ENCODE results near the gene CENPV. TPM values are rescaled to one million over a fixed set of nuclear protein-coding genes. Genes with fewer than 3 reads are reported as not detected.
"Not testable (repeated sequence)": the region's sequence is repeated elsewhere in the genome, so short reads cannot be mapped to it uniquely, and the experiment has no call there.

Gene CENPV
- total RNA-seq: 100 to 1,000 TPM in 1 of 4 donors, 10 to 100 TPM in 3; 27.0 to 156 (median 57.1) TPM

DNA sequence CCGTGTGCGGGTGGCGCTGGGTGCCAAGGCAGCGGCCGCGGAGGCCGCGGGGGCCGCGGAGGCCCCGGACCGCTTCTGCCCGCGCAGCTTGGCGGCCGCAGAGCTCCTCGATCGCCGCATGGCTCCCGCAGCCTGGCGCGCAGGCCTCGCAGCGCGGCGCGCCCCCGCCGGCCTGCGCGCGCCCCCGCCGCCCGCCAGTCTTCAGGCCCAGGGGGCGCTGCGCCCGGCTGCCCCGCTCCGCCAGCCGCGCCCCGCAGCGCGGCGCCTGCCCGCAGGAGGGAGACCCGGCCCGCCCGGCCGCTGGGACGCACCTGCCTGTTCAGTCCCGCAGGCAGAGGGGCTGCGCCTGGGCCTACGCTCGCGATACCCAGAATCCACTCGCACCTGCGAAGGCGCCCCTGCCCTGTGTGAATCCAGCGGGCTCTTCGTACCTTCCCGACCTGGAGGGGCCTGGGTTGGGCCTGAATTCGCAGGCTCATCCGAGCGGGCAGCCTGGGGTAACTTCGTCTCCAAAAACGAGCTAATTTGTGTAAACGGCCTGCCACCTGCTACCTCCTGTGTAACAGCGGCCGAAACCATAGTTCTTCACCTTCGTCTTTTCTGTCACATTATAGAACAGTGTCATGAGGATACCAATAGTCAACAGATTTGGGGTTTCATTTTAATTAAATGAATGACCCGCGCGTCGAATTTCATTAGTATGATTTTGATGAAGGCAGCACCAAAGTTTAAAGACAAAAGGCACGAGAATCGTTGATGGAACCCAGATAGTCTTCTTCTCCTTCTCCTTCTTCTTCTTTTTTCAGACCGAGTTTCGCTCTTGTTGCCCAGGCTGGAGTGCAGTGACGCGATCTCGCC is at the start of gene CENPV:
Gene CENPV, minus strand, starts transcription at position 153 of the 858 bp plus-strand sequence. Its CDS starts 33 bp downstream, at position 120.
- WGBS, 2 donors (ENCODE audit: low coverage in 1 of 2): 34 to 94% methylated on average over 8 to 41 of the region's 83 CpGs
- Histone ChIP-seq H3K27ac (peak within 1 kb of the TSS; percentile 76 to 91 (median 86)), H3K4me1 (peaks cover 0 to 18% (median 14%) of the 10 kb centered on the region in 4 donors), H3K36me3 (no peaks in the 10 kb centered on the region), H3K27me3 (peaks cover 11% of the 10 kb centered on the region), H3K4me3 (peak within 1 kb of the TSS; percentile 59 to 86 (median 74)), H3K9me3 (no peaks in the 10 kb centered on the region)
- intact Hi-C loops (cut with DNase I; ENCODE audit: low total_unique reads): no loop called here
- DNase-seq: peak; percentile 70
- TF ChIP-seq EP300 (IDR thresholded peaks at IDR 0.05; ENCODE audit: low read depth) (no peak), POLR2A (IDR thresholded peaks at IDR 0.05) (peak; percentile 21)
- TF ChIP-seq, protein P1, sequence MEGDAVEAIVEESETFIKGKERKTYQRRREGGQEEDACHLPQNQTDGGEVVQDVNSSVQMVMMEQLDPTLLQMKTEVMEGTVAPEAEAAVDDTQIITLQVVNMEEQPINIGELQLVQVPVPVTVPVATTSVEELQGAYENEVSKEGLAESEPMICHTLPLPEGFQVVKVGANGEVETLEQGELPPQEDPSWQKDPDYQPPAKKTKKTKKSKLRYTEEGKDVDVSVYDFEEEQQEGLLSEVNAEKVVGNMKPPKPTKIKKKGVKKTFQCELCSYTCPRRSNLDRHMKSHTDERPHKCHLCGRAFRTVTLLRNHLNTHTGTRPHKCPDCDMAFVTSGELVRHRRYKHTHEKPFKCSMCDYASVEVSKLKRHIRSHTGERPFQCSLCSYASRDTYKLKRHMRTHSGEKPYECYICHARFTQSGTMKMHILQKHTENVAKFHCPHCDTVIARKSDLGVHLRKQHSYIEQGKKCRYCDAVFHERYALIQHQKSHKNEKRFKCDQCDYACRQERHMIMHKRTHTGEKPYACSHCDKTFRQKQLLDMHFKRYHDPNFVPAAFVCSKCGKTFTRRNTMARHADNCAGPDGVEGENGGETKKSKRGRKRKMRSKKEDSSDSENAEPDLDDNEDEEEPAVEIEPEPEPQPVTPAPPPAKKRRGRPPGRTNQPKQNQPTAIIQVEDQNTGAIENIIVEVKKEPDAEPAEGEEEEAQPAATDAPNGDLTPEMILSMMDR (IDR thresholded peaks at IDR 0.05): peak in 2 of 5 experiments; percentile 13 to 22
- in situ Hi-C loops (cut with MboI; ENCODE audit: low pct_ligation_motif_present in 1 of 4, low pct_unique_long_range_greater_than_20kb in 1 of 4, low sequenced_read_pairs in 3 of 4): loop anchor here in 2 of 4 donors (25.0 kb wide), 1 partner anchor 159 kb away; no protein-coding TSS in a partner anchor

DNA sequence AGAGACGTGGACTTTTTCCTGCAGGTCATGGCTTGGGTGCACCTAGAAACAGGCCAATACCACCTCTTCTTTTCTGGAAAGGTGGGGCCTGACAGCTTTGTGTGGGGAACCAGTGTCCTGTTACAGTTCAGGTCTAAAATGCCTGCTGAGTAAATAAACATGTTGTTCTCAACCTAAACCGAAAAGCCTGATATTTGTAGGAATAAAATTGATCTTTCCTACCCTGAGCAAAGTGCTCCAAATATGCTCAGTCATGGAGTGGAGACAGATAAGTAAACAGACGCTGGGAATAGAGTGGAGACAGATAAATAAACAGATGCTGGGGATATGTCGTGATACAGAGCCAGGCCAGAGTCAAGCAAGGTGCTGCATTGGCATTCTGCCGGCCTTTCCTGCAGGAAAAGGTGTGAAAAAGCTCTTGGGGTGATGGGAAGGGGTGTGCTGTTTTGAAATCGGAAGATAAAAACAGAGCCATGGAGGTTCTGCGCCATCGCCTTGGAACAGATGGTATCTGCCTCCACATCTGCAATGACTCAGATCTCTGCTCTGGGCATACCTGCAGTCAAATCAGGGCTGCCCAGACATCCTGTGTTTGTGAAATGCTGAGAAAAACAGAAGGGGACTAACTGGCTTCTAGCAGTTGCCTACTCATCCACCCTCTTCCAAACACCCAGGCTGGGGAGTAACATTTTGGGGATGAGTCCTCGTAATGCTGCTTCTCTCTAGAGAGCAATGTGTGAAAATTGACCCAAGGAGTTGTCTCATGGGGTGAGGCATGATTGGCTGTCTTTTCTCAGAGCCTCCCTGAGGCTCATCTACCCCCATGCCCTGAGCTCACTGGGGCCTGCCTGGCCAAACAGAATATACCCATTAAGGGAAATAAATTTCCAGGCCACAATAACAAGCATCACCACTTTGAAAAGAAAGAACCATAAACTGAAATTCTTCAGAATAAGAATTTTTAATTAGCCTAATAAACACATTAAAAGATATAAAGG is 45.3 kb upstream of the CENPV start:
- DNase-seq: no peak
- intact Hi-C loops (cut with DNase I; ENCODE audit: low total_unique reads) (no loop called here), in situ Hi-C loops (cut with MboI; ENCODE audit: low pct_ligation_motif_present in 1 of 4, low pct_unique_long_range_greater_than_20kb in 1 of 4, low sequenced_read_pairs in 3 of 4) (no loop called here)
- Histone ChIP-seq H3K4me3 (no peak overlapping the region), H3K9me3 (no peaks in the 10 kb centered on the region), H3K27ac (no peak overlapping the region), H3K27me3 (no peaks in the 10 kb centered on the region), H3K4me1 (no peaks in the 10 kb centered on the region), H3K36me3 (no peaks in the 10 kb centered on the region)
- WGBS, 2 donors (ENCODE audit: low coverage in 1 of 2): 33 to 51% methylated on average over 7 to 9 of the region's 9 CpGs
- TF ChIP-seq, protein P1 (IDR thresholded peaks at IDR 0.05): no peak
- no peak for TF ChIP-seq POLR2A (IDR thresholded peaks at IDR 0.05)
- no peak for TF ChIP-seq POLR2AphosphoS5 (IDR thresholded peaks at IDR 0.05)
- no peak for TF ChIP-seq EP300 (IDR thresholded peaks at IDR 0.05; ENCODE audit: low read depth)

DNA sequence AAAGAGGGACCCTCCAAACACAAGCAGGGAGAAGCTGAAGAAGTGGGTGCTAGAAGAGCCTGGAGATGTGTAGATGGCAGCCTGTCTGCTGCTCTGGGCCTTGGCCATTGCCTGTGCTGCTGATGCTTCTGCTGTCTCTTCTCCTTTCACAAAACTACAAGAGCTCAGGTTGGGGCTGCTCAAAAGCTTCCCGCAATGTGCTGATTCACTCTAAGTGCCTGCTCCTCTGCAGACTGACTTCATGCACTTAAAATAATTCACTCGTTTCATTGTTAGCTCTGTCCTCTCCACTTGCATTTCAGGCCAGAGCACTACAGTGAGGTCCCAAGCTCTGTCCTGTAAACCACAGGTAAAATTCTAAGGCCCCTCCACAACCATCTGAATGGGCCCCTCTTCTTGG is 43.4 kb upstream of the CENPV start:
- H3K4me1 ChIP-seq; H3K36me3 ChIP-seq; H3K27me3 ChIP-seq; H3K27ac ChIP-seq; DNase-seq; in situ Hi-C loops (cut with MboI; ENCODE audit: low pct_ligation_motif_present in 1 of 4, low pct_unique_long_range_greater_than_20kb in 1 of 4, low sequenced_read_pairs in 3 of 4); H3K9me3 ChIP-seq; intact Hi-C loops (cut with DNase I; ENCODE audit: low total_unique reads); H3K4me3 ChIP-seq: not testable (repeated sequence)
- WGBS, 2 donors (ENCODE audit: low coverage in 1 of 2): 83 to 96% methylated on average over 2 of the region's 2 CpGs

DNA sequence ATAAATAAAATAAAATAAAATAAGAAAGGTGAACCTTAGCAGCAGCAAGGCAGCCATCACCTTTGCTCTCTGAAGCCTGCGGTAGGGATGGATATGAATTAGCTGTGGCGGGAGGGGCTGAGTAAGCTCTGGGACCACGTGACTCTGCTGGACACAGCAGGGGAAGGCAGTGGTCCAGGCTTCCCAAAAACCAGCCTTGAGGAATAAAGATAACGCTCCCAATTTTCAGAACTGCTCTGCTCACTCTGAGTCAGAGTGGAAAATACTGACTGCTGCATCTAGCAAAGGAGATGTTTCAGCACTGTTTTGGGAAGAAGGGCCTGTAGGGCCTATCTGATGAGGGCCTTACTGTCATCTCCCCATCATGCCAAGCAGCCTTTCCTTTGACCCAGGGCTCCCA is 42.6 kb upstream of the CENPV start:
- H3K36me3 ChIP-seq; DNase-seq; intact Hi-C loops (cut with DNase I; ENCODE audit: low total_unique reads); H3K27ac ChIP-seq; H3K9me3 ChIP-seq; H3K4me3 ChIP-seq; H3K4me1 ChIP-seq; in situ Hi-C loops (cut with MboI; ENCODE audit: low pct_ligation_motif_present in 1 of 4, low pct_unique_long_range_greater_than_20kb in 1 of 4, low sequenced_read_pairs in 3 of 4); H3K27me3 ChIP-seq: not testable (repeated sequence)
- 56 to 71% methylated on average over 3 to 4 of the region's 4 CpGs for WGBS, 2 donors (ENCODE audit: low coverage in 1 of 2)

DNA sequence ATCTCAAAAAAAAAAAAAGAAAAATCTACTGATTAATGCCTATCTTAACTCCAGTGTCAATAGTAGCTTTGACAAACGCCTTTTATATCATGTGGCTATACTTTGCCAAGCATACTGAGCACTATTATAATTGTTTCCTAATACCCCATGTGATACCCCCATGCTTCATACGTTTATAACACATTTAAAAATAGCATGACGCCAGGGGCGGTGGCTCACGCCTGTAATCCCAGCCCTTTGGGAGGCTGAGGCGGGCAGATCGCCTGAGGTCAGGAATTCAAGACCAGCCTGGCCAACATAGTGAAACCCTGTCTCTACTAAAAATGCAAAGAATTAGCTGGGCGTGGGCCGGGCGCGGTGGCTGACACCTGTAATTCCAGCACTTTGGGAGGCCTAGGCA is 39.2 kb upstream of the CENPV start:
- H3K27me3 ChIP-seq; in situ Hi-C loops (cut with MboI; ENCODE audit: low pct_ligation_motif_present in 1 of 4, low pct_unique_long_range_greater_than_20kb in 1 of 4, low sequenced_read_pairs in 3 of 4); DNase-seq; H3K36me3 ChIP-seq; H3K27ac ChIP-seq; H3K4me1 ChIP-seq; intact Hi-C loops (cut with DNase I; ENCODE audit: low total_unique reads); H3K9me3 ChIP-seq; H3K4me3 ChIP-seq: not testable (repeated sequence)
- 88% methylated on average over 8 to 11 of the region's 11 CpGs for WGBS, 2 donors (ENCODE audit: low coverage in 1 of 2)

Measured in transverse colon (tissue), 4 donors.